Measurements from ENCODE around the gene IKZF3. TPM values are rescaled to one million over a fixed set of nuclear protein-coding genes. Genes with fewer than 3 reads are reported as not detected.

IKZF3 gene
- total RNA-seq (10 to 100 TPM; 39.7 to 39.9 TPM), total RNA-seq (115 to 949 (median 289) reads per million in 172 experiments)
- polyA plus RNA-seq (2013, experiment 1 of 2): 68.0 TPM
- polyA plus RNA-seq (2013, experiment 2 of 2): 76.6 TPM

- peaks cover 81% of the 10 kb centered on the region for H3K4me1 Mint-ChIP-seq (ENCODE audit: low read depth)
- Histone ChIP-seq H3K9me3 (ENCODE audit: control insufficient read depth in 1 of 2, insufficient read depth in 1 of 2, low read length in 2 of 2) (peaks cover 0 to 5% of the 10 kb centered on the region in 2 experiments), H3K36me3 (ENCODE audit: insufficient read depth, low read length) (peaks cover 6% of the 10 kb centered on the region), H3K4me3 (ENCODE audit: low read length) (peak within 1 kb of the TSS; percentile 80), H3K4me1 (ENCODE audit: insufficient read depth, low read length) (peaks cover 37% of the 10 kb centered on the region), H3K27ac (ENCODE audit: low read depth in 1 of 2, low read length in 2 of 2) (peak within 1 kb of the TSS; percentile 88 to 89), H3K27me3 (ENCODE audit: control insufficient read depth in 1 of 2, insufficient read depth in 2 of 2, low read length in 2 of 2) (no peaks in the 10 kb centered on the region)
- peaks cover 14% of the 10 kb centered on the region for H3K36me3 Mint-ChIP-seq (ENCODE audit: low read depth)
- peak within 1 kb of the TSS; percentile 94 for H3K27ac Mint-ChIP-seq
- ChIA-PET CTCF (interaction anchor here (0.6 to 6.9 kb wide), 21 partner anchors 10 to 242 kb away, joined by 3 to 52 read pairs (median 8); partner anchors contain the start of genes MIEN1 and PSMD3), POLR2A (interaction anchor here (0.6 to 6.6 kb wide), 19 partner anchors 15 to 241 kb away, joined by 3 to 52 read pairs (median 4); partner anchors contain the start of genes MIEN1, ORMDL3 and PSMD3)
- no peaks in the 10 kb centered on the region for H3K27me3 Mint-ChIP-seq
- intact Hi-C loops (cut with DNase I, micrococcal nuclease): loop anchor here (1.0 to 10.0 kb wide), 12 partner anchors 17 to 241 kb away; partner anchors contain the start of genes MIEN1 (in 1 of the 2), PPP1R1B (in 1 of the 2) and STARD3 (in 1 of the 2)
- TF ChIP-seq CTCF (IDR thresholded peaks at IDR 0.05): peak; percentile 54
- H3K4me3 Mint-ChIP-seq: peak within 1 kb of the TSS; percentile 96
- ATAC-seq (ENCODE audit: poor library complexity) (peak; percentile 75), DNase-seq (peak; percentile 55 to 95 (median 73))
- no peaks in the 10 kb centered on the region for H3K9me3 Mint-ChIP-seq
Observed at GRCh38 chr17:39863918-39864746, at the start of gene IKZF3. TSS of gene IKZF3 (minus strand) at chr17:39864312. CDS start at chr17:39864126, 186 bp downstream.

- no peak overlapping the region for H3K4me3 ChIP-seq (ENCODE audit: low read length)
- no peak overlapping the region for H3K27ac ChIP-seq (ENCODE audit: low read depth in 1 of 2, low read length in 2 of 2)
- Mint-ChIP-seq H3K36me3 (ENCODE audit: low read depth) (peaks cover 72% of the 10 kb centered on the region), H3K4me3 (no peak overlapping the region), H3K4me1 (ENCODE audit: low read depth) (peaks cover 5% of the 10 kb centered on the region), H3K27me3 (no peaks in the 10 kb centered on the region), H3K27ac (no peak overlapping the region), H3K9me3 (no peaks in the 10 kb centered on the region)
- ATAC-seq (ENCODE audit: poor library complexity): no peak
- DNase-seq: no peak
- intact Hi-C loops (cut with DNase I, micrococcal nuclease): no loop called here
- H3K36me3 ChIP-seq (ENCODE audit: insufficient read depth, low read length): peaks cover 39% of the 10 kb centered on the region
- CTCF ChIA-PET: interaction anchor here (0.7 kb wide), 1 partner anchor 215 kb away, joined by 3 read pairs; no protein-coding TSS in a partner anchor
- TF ChIP-seq CTCF (IDR thresholded peaks at IDR 0.05): no peak
- POLR2A ChIA-PET: interaction anchor here (1.1 kb wide), 1 partner anchor 11 kb away, joined by 5 read pairs; no protein-coding TSS in a partner anchor
- H3K9me3 ChIP-seq (ENCODE audit: control insufficient read depth in 1 of 2, insufficient read depth in 1 of 2, low read length in 2 of 2): no peaks in the 10 kb centered on the region
- peaks cover 4% of the 10 kb centered on the region for H3K4me1 ChIP-seq (ENCODE audit: insufficient read depth, low read length)
- H3K27me3 ChIP-seq (ENCODE audit: control insufficient read depth in 1 of 2, insufficient read depth in 2 of 2, low read length in 2 of 2): no peaks in the 10 kb centered on the region
Observed at GRCh38 chr17:39908789-39909352, 44.8 kb upstream of the IKZF3 start.

GRCh38 chr17:39904990-39905288, 40.8 kb upstream of the IKZF3 start:
- ChIA-PET CTCF (no interaction called here), POLR2A (interaction anchor here (0.8 to 1.2 kb wide), 3 partner anchors 9 to 21 kb away, joined by 3 read pairs; no protein-coding TSS in a partner anchor)
- intact Hi-C loops (cut with DNase I, micrococcal nuclease): no loop called here
- H3K4me1 Mint-ChIP-seq (ENCODE audit: low read depth): peaks cover 13% of the 10 kb centered on the region
- no peaks in the 10 kb centered on the region for H3K27me3 Mint-ChIP-seq
- H3K4me3 Mint-ChIP-seq: no peak overlapping the region
- ATAC-seq (ENCODE audit: poor library complexity) (no peak), DNase-seq (no peak)
- H3K36me3 Mint-ChIP-seq (ENCODE audit: low read depth): peaks cover 59% of the 10 kb centered on the region
- no peaks in the 10 kb centered on the region for H3K9me3 Mint-ChIP-seq
- peaks cover 15% of the 10 kb centered on the region for H3K4me1 ChIP-seq (ENCODE audit: insufficient read depth, low read length)
- TF ChIP-seq CTCF (IDR thresholded peaks at IDR 0.05): no peak
- H3K4me3 ChIP-seq (ENCODE audit: low read length): no peak overlapping the region
- no peak overlapping the region for H3K27ac Mint-ChIP-seq
- no peaks in the 10 kb centered on the region for H3K9me3 ChIP-seq (ENCODE audit: control insufficient read depth in 1 of 2, insufficient read depth in 1 of 2, low read length in 2 of 2)
- H3K27ac ChIP-seq (ENCODE audit: low read depth in 1 of 2, low read length in 2 of 2): no peak overlapping the region
- H3K27me3 ChIP-seq (ENCODE audit: control insufficient read depth in 1 of 2, insufficient read depth in 2 of 2, low read length in 2 of 2): no peaks in the 10 kb centered on the region
- peaks cover 27% of the 10 kb centered on the region for H3K36me3 ChIP-seq (ENCODE audit: insufficient read depth, low read length)
